Upper lobe of left lung (tissue), 6 donors: ENCODE data around the gene WWC1. TPM values are rescaled to one million over a fixed set of nuclear protein-coding genes. Genes with fewer than 3 reads are reported as not detected.

Experiments
- ATAC-seq, 2 donors: fragments of 200-7000 bp; cut with Tn5 transposase; one replicate each; pipeline ENCODE4 v1.9.1; 2022; ENCODE audit warnings: mild to moderate bottlenecking in 2 of 2, moderate library complexity in 2 of 2; ENCODE audit not compliant: low FRiP score in 2 of 2
- DNase-seq, 2 donors: peaks; one replicate each; pipeline ENCODE4 v3.0.0-alpha.2; 2019 to 2020
- H3K27ac ChIP-seq, 4 donors: fragments of 200-600 bp; sonication (generic); one replicate each; pipeline ENCODE4 v1.5.1; 2016 to 2019
- H3K27me3 ChIP-seq, 4 donors: fragments of 200-600 bp; sonication (generic); one replicate each; pipeline ENCODE4 v1.5.1; 2017 to 2019
- H3K36me3 ChIP-seq, 4 donors: fragments of 200-600 bp; sonication (generic); one replicate each; pipeline ENCODE4 v1.5.1; 2016 to 2019
- H3K4me1 ChIP-seq, 4 donors: fragments of 200-600 bp; sonication (generic); one replicate each; pipeline ENCODE4 v1.5.1; 2018 to 2019
- H3K4me3 ChIP-seq, 4 donors: fragments of 200-600 bp; sonication (generic); one replicate each; pipeline ENCODE4 v1.5.1; 2017 to 2019; ENCODE audit warnings: mild to moderate bottlenecking in 2 of 4, moderate library complexity in 1 of 4
- H3K9me3 ChIP-seq, 4 donors: fragments of 200-600 bp; sonication (generic); one replicate each; pipeline ENCODE4 v1.5.1; 2018 to 2019
- EP300 ChIP-seq, 4 donors: sonication (generic); formaldehyde crosslinking; IDR thresholded peaks; one replicate each; pipeline ENCODE4 v1.5.1; 2017; ENCODE audit warnings: antibody characterized with exemption in 4 of 4, control low read depth in 2 of 4
- POLR2A ChIP-seq, 4 donors: fragments of 450-650 bp; IDR thresholded peaks; one replicate each; pipeline ENCODE4 v1.5.1; 2016 to 2017; ENCODE audit warnings: antibody characterized with exemption in 4 of 4, mild to moderate bottlenecking in 2 of 4
- POLR2AphosphoS5 ChIP-seq, 2 donors: sonication (generic); formaldehyde crosslinking; IDR thresholded peaks; one replicate each; pipeline ENCODE4 v1.5.1; 2017; ENCODE audit warnings: antibody characterized with exemption in 2 of 2
- WGBS, 2 donors: methylation state at CpG; one replicate each; pipeline ENCODE4 v1.1.5; 2017 to 2018; 5-methylcytosine and 5-hydroxymethylcytosine counted together
- total RNA-seq, 6 donors: library from RNA; depleted of rRNA in 4 of 6; stranded (reverse); fragments of >200 nt in 4 of 6; gene quantifications; one replicate each; pipeline versions ENCODE4 v1.1.0 to v1.2.1, GENCODE V29; 2016 to 2021
- TF ChIP-seq, protein P1 (sequence below), 6 experiments: fragments of 450-650 bp in 4 of 6; fragments of 200-600 bp in 2 of 6; sonication (generic) in 2 of 6; IDR thresholded peaks; one replicate each; pipeline ENCODE4 v1.5.1; 2016 to 2019; ENCODE audit warnings: antibody characterized with exemption in 6 of 6
- donor health status: DM: no; HTN: no; CAD: no; lungs with moderate emphysema.
- donor health status: DM: no; HTN: yes; CAD: no; lungs with severe emphysema.

Gene WWC1
- total RNA-seq, 6 donors from 2014 or later, result 64.9 to 99.1 (median 86.4) TPM

GRCh38 chr5:168377525-168377924 lies 86.1 kb downstream of the WWC1 start:
- H3K4me3 ChIP-seq, result no peak overlapping the region
- H3K27ac ChIP-seq, result no peak overlapping the region
- TF ChIP-seq, protein P1, sequence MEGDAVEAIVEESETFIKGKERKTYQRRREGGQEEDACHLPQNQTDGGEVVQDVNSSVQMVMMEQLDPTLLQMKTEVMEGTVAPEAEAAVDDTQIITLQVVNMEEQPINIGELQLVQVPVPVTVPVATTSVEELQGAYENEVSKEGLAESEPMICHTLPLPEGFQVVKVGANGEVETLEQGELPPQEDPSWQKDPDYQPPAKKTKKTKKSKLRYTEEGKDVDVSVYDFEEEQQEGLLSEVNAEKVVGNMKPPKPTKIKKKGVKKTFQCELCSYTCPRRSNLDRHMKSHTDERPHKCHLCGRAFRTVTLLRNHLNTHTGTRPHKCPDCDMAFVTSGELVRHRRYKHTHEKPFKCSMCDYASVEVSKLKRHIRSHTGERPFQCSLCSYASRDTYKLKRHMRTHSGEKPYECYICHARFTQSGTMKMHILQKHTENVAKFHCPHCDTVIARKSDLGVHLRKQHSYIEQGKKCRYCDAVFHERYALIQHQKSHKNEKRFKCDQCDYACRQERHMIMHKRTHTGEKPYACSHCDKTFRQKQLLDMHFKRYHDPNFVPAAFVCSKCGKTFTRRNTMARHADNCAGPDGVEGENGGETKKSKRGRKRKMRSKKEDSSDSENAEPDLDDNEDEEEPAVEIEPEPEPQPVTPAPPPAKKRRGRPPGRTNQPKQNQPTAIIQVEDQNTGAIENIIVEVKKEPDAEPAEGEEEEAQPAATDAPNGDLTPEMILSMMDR (IDR thresholded peaks at IDR 0.05), result no peak
- TF ChIP-seq POLR2A (IDR thresholded peaks at IDR 0.05) (no peak), POLR2AphosphoS5 (IDR thresholded peaks at IDR 0.05) (no peak), EP300 (IDR thresholded peaks at IDR 0.05) (no peak)
- H3K27me3 ChIP-seq, result no peaks in the 10 kb centered on the region
- H3K9me3 ChIP-seq, result no peaks in the 10 kb centered on the region
- WGBS, 2 donors, result 83 to 86% methylated on average over 2 of the region's 2 CpGs
- no peaks in the 10 kb centered on the region for H3K36me3 ChIP-seq
- no peaks in the 10 kb centered on the region for H3K4me1 ChIP-seq
- no peak for DNase-seq
- ATAC-seq, result no peak

GRCh38 chr5:168378741-168379140 lies 87.3 kb downstream of the WWC1 start:
- Histone ChIP-seq H3K36me3 (no peaks in the 10 kb centered on the region), H3K9me3 (no peaks in the 10 kb centered on the region), H3K4me3 (no peak overlapping the region), H3K4me1 (peaks cover 0 to 3% (median 0%) of the 10 kb centered on the region in 4 donors), H3K27me3 (no peaks in the 10 kb centered on the region), H3K27ac (no peak overlapping the region)
- TF ChIP-seq POLR2A (IDR thresholded peaks at IDR 0.05), result no peak
- 93 to 95% methylated on average over 4 of the region's 4 CpGs for WGBS, 2 donors
- ATAC-seq, result no peak
- no peak for DNase-seq

DNA sequence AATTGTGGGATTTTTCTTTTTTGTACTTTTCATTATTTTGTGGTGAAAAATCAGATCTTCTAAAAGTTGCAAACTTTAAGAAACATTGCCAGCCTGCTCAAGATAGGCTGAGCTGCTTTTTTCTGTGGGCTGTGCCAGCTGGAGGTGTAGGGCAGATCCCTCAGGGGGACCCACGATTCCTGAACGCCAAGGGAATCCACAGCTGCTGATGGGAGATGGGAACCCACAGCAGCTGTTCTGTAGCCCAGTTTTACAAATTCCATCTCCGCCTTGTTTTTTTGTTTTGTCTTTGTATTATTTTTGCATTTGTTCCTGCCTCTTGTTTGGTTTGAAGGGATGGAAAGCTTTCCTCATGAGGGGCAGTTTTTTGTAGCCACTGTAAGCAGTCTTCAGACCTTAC lies 91.0 kb downstream of the WWC1 start:
- no peaks in the 10 kb centered on the region for H3K27me3 ChIP-seq
- TF ChIP-seq POLR2AphosphoS5 (IDR thresholded peaks at IDR 0.05), result no peak
- no peak for TF ChIP-seq POLR2A (IDR thresholded peaks at IDR 0.05)
- TF ChIP-seq, protein P1 (IDR thresholded peaks at IDR 0.05), result no peak
- TF ChIP-seq EP300 (IDR thresholded peaks at IDR 0.05), result no peak
- no peak overlapping the region for H3K27ac ChIP-seq
- peaks cover 0 to 3% (median 0%) of the 10 kb centered on the region in 4 donors for H3K4me1 ChIP-seq
- H3K9me3 ChIP-seq, result peaks cover 0 to 6% (median 0%) of the 10 kb centered on the region in 4 donors
- DNase-seq, result no peak
- ATAC-seq, result no peak
- H3K4me3 ChIP-seq, result no peak overlapping the region
- WGBS, 2 donors, result 56 to 87% methylated on average over 3 of the region's 3 CpGs
- no peaks in the 10 kb centered on the region for H3K36me3 ChIP-seq

- H3K9me3 ChIP-seq, result no peaks in the 10 kb centered on the region
- H3K27me3 ChIP-seq, result no peaks in the 10 kb centered on the region
- H3K4me3 ChIP-seq, result no peak overlapping the region
- ATAC-seq, result no peak
- H3K4me1 ChIP-seq, result no peaks in the 10 kb centered on the region
- H3K27ac ChIP-seq, result no peak overlapping the region
- peaks cover 0 to 3% (median 0%) of the 10 kb centered on the region in 4 donors for H3K36me3 ChIP-seq
- TF ChIP-seq EP300 (IDR thresholded peaks at IDR 0.05), result no peak
- TF ChIP-seq POLR2AphosphoS5 (IDR thresholded peaks at IDR 0.05), result no peak
- TF ChIP-seq, protein P1 (IDR thresholded peaks at IDR 0.05), result no peak
- no peak for TF ChIP-seq POLR2A (IDR thresholded peaks at IDR 0.05)
- WGBS, 2 donors, result 83 to 94% methylated on average over 4 of the region's 4 CpGs
- no peak for DNase-seq
Observed at GRCh38 chr5:168390491-168390890, 99.0 kb downstream of the WWC1 start.

GRCh38 chr5:168393773-168394172 lies 102.3 kb downstream of the WWC1 start:
- H3K9me3 ChIP-seq, result no peaks in the 10 kb centered on the region
- no peaks in the 10 kb centered on the region for H3K36me3 ChIP-seq
- TF ChIP-seq POLR2AphosphoS5 (IDR thresholded peaks at IDR 0.05) (no peak), EP300 (IDR thresholded peaks at IDR 0.05) (no peak), POLR2A (IDR thresholded peaks at IDR 0.05) (no peak)
- TF ChIP-seq, protein P1 (IDR thresholded peaks at IDR 0.05), result no peak
- no peak overlapping the region for H3K4me3 ChIP-seq
- H3K4me1 ChIP-seq, result no peaks in the 10 kb centered on the region
- ATAC-seq (no peak), DNase-seq (no peak)
- H3K27me3 ChIP-seq, result no peaks in the 10 kb centered on the region
- H3K27ac ChIP-seq, result no peak overlapping the region
- 54 to 74% methylated on average over 3 of the region's 3 CpGs for WGBS, 2 donors
